H9 (cell line): ENCODE data around the gene POFUT1. TPM values are rescaled to one million over a fixed set of nuclear protein-coding genes. Genes with fewer than 3 reads are reported as not detected.

ENCODE experiments used
- DNase-seq: peaks from one replicate; pipeline ENCODE4 v3.0.0-alpha.2; 2017
- H2AFZ ChIP-seq: one replicate; pipeline ENCODE4 v1.6.1; 2013; ENCODE audit warnings: mild to moderate bottlenecking, low read length, control low read depth, moderate library complexity
- H2AK5ac ChIP-seq: 2 replicates; pipeline ENCODE4 v1.6.1; 2013; ENCODE audit warnings: low read length, control low read depth, mixed read lengths; ENCODE audit not compliant: insufficient read length
- H2BK120ac ChIP-seq: one replicate; pipeline ENCODE4 v1.6.1; 2013; ENCODE audit warnings: low read depth, mild to moderate bottlenecking, low read length, control low read depth, inconsistent platforms; ENCODE audit not compliant: poor library complexity, severe bottlenecking
- H2BK12ac ChIP-seq: 2 replicates; pipeline ENCODE4 v1.6.1; 2013; ENCODE audit warnings: low read length, control low read depth, mixed read lengths, low read depth; ENCODE audit not compliant: insufficient read length
- H2BK15ac ChIP-seq: 2 replicates; pipeline ENCODE4 v1.6.1; 2013; ENCODE audit warnings: low read depth, low read length, control low read depth
- H2BK20ac ChIP-seq: one replicate; pipeline ENCODE4 v1.6.1; 2013; ENCODE audit warnings: low read depth, mild to moderate bottlenecking, low read length, control low read depth, inconsistent platforms; ENCODE audit not compliant: poor library complexity, severe bottlenecking
- H2BK5ac ChIP-seq: 2 replicates; pipeline ENCODE4 v1.6.1; 2013; ENCODE audit warnings: low read length, control low read depth, mixed read lengths; ENCODE audit not compliant: insufficient read length
- H3K14ac ChIP-seq: 2 replicates; pipeline ENCODE4 v1.6.1; 2013; ENCODE audit warnings: low read length, control low read depth; ENCODE audit not compliant: insufficient read depth
- H3K18ac ChIP-seq: 2 replicates; pipeline ENCODE4 v1.6.1; 2013; ENCODE audit warnings: low read depth, mild to moderate bottlenecking, mixed read lengths, low read length, control low read depth; ENCODE audit not compliant: insufficient read length
- H3K23ac ChIP-seq: 2 replicates; pipeline ENCODE4 v1.6.1; 2013; ENCODE audit warnings: low read length, control low read depth, mixed read lengths, low read depth; ENCODE audit not compliant: insufficient read length
- H3K23me2 ChIP-seq: 2 replicates; pipeline ENCODE4 v1.6.1; 2013; ENCODE audit warnings: low read depth, mild to moderate bottlenecking, mixed read lengths, low read length, control low read depth; ENCODE audit not compliant: insufficient read length, poor library complexity, severe bottlenecking
- H3K27ac ChIP-seq: 2 replicates; pipeline ENCODE4 v1.5.1; 2013; ENCODE audit warnings: low read length, control low read depth, mixed read lengths, low read depth; ENCODE audit not compliant: insufficient read length
- H3K27me3 ChIP-seq: 2 replicates; pipeline ENCODE4 v1.6.1; 2013; ENCODE audit warnings: low read length, control low read depth, inconsistent platforms; ENCODE audit not compliant: insufficient read depth
- H3K4ac ChIP-seq: 2 replicates; pipeline ENCODE4 v1.6.1; 2013; ENCODE audit warnings: low read depth, mild to moderate bottlenecking, control low read depth, inconsistent platforms, low read length, moderate library complexity
- H3K4me1 ChIP-seq: 2 replicates; pipeline ENCODE4 v1.6.1; 2013; ENCODE audit warnings: low read length, control low read depth, inconsistent platforms; ENCODE audit not compliant: insufficient read depth
- H3K4me2 ChIP-seq: 2 replicates; pipeline ENCODE4 v1.6.1; 2013; ENCODE audit warnings: low read length, control low read depth, mixed read lengths; ENCODE audit not compliant: insufficient read length, insufficient read depth
- H3K56ac ChIP-seq: 2 replicates; pipeline ENCODE4 v1.6.1; 2013; ENCODE audit warnings: low read depth, mild to moderate bottlenecking, mixed read lengths, low read length, control low read depth; ENCODE audit not compliant: insufficient read length
- H3K79me1 ChIP-seq: 2 replicates; pipeline ENCODE4 v1.6.1; 2013; ENCODE audit warnings: low read depth, mild to moderate bottlenecking, moderate library complexity, low read length, control low read depth, inconsistent platforms; ENCODE audit not compliant: insufficient read depth, poor library complexity, severe bottlenecking
- H3K79me2 ChIP-seq: 2 replicates; pipeline ENCODE4 v1.6.1; 2013; ENCODE audit warnings: low read length, control low read depth, inconsistent platforms; ENCODE audit not compliant: insufficient read depth
- H3K9ac ChIP-seq: 2 replicates; pipeline ENCODE4 v1.6.1; 2013; ENCODE audit warnings: low read length, control low read depth, mixed read lengths; ENCODE audit not compliant: insufficient read length; ENCODE audit errors: extremely low read depth
- H3K9me3 ChIP-seq: one replicate; pipeline ENCODE4 v1.6.1; 2013; ENCODE audit warnings: low read depth, low read length, inconsistent platforms; ENCODE audit not compliant: control insufficient read depth
- H3T11ph ChIP-seq: one replicate; pipeline ENCODE4 v1.6.1; 2013; ENCODE audit warnings: mild to moderate bottlenecking, low read length, control low read depth, inconsistent platforms
- H4K20me1 ChIP-seq: one replicate; pipeline ENCODE4 v1.6.1; 2013; ENCODE audit not compliant: control insufficient read depth, insufficient read length, insufficient read depth
- H4K5ac ChIP-seq: 2 replicates; pipeline ENCODE4 v1.6.1; 2013; ENCODE audit warnings: low read depth, mild to moderate bottlenecking, mixed read lengths, low read length, control low read depth; ENCODE audit not compliant: insufficient read length
- H4K8ac ChIP-seq: replicated peaks from 2 replicates; pipeline ENCODE4 v1.6.1; 2013; ENCODE audit warnings: low read length, control low read depth, mixed read lengths, low read depth; ENCODE audit not compliant: insufficient read length
- H4K91ac ChIP-seq: 2 replicates; pipeline ENCODE4 v1.6.1; 2013; ENCODE audit warnings: low read depth, mild to moderate bottlenecking, moderate library complexity, mixed read lengths, low read length, control low read depth; ENCODE audit not compliant: insufficient read length
- H3K27ac Mint-ChIP-seq, 3 experiments: 2 replicates in 2 of 3; 3 replicates in 1 of 3; pipeline ENCODE4 v1.8.0; 2020 to 2021; ENCODE audit warnings: mixed read lengths in 3 of 3, mild to moderate bottlenecking in 1 of 3, moderate library complexity in 1 of 3
- H3K27me3 Mint-ChIP-seq: 2 replicates; pipeline ENCODE4 v1.8.0; 2021; ENCODE audit warnings: low read depth, mild to moderate bottlenecking, moderate library complexity, mixed read lengths
- H3K36me3 Mint-ChIP-seq, 3 experiments: 2 replicates in 2 of 3; 3 replicates in 1 of 3; pipeline ENCODE4 v1.8.0; 2020 to 2021; ENCODE audit warnings: low read depth in 3 of 3, mixed read lengths in 3 of 3; ENCODE audit not compliant: insufficient read depth in 1 of 3
- H3K4me1 Mint-ChIP-seq, 2 experiments: 2 replicates each; pipeline ENCODE4 v1.8.0; 2020; ENCODE audit warnings: mixed read lengths in 2 of 2
- H3K4me3 Mint-ChIP-seq, 2 experiments: 2 replicates in 1 of 2; 3 replicates in 1 of 2; pipeline ENCODE4 v1.8.0; 2020 to 2021; ENCODE audit warnings: mild to moderate bottlenecking in 2 of 2, mixed read lengths in 2 of 2, moderate library complexity in 1 of 2
- H3K9me3 Mint-ChIP-seq, 2 experiments: 2 replicates in 1 of 2; 3 replicates in 1 of 2; pipeline ENCODE4 v1.8.0; 2020; ENCODE audit warnings: mild to moderate bottlenecking in 2 of 2, mixed read lengths in 2 of 2, moderate library complexity in 1 of 2
- CTCF ChIP-seq: fragments of 200-600 bp; sonication (generic); conservative IDR thresholded peaks from 3 replicates; pipeline ENCODE4 v1.8.0; 2021; ENCODE audit warnings: antibody characterized with exemption, mild to moderate bottlenecking
- WGBS: extraction: QIAGEN DNeasy Blood & Tissue Kit; methylation state at CpG from one replicate; pipeline ENCODE4 v1.1.7; 2013; ENCODE audit warnings: missing lambda C conversion rate, low lambda C conversion rate, mixed read lengths; ENCODE audit not compliant: insufficient read length; ENCODE audit errors: extremely low coverage; 5-methylcytosine and 5-hydroxymethylcytosine counted together
- total RNA-seq: library from RNA; stranded (reverse); gene quantifications from 2 replicates; pipeline ENCODE4 v1.2.1, GENCODE V29; 2021

POFUT1 gene
- total RNA-seq, 1 experiment from 2014 or later = 41.2 TPM

GRCh38 chr20:32201977-32202363 lies 5.7 kb upstream of the POFUT1 start:
- Histone ChIP-seq H3K4me1 (no peaks in the 10 kb centered on the region), H3K79me1 (peaks cover 9% of the 10 kb centered on the region), H3K14ac (no peak overlapping the region), H3K9me3 (no peaks in the 10 kb centered on the region), H4K5ac (no peak overlapping the region), H2BK15ac (no peak overlapping the region), H3T11ph (no peak overlapping the region), H2BK5ac (no peak overlapping the region), H4K8ac (no peak overlapping the region), H3K18ac (no peak overlapping the region), H2AFZ (no peak overlapping the region), H3K23me2 (peaks cover 8% of the 10 kb centered on the region), H3K79me2 (peaks cover 20% of the 10 kb centered on the region; the same call in 1 of the 2 replicates), H2AK5ac (no peak overlapping the region), H2BK20ac (no peak overlapping the region), H3K27me3 (no peaks in the 10 kb centered on the region), H4K20me1 (no peaks in the 10 kb centered on the region), H3K27ac (no peak overlapping the region), H2BK12ac (no peak overlapping the region), H3K9ac (no peak overlapping the region), H3K23ac (no peak overlapping the region), H2BK120ac (no peak overlapping the region), H3K4me2 (no peak overlapping the region), H3K4ac (no peak overlapping the region), H3K56ac (no peak overlapping the region), H4K91ac (no peak overlapping the region)
- Mint-ChIP-seq H3K4me1 (peaks cover 43 to 44% of the 10 kb centered on the region in 2 experiments), H3K27ac (peak overlapping the region in 1 of 3 experiments; percentile 54; a peak in 1 of 7 replicates), H3K4me3 (no peak overlapping the region), H3K9me3 (no peaks in the 10 kb centered on the region; a peak in 1 of 5 replicates), H3K36me3 (peaks cover 26 to 66% (median 49%) of the 10 kb centered on the region in 3 experiments), H3K27me3 (no peaks in the 10 kb centered on the region)
- TF ChIP-seq CTCF = no peak
- WGBS = no CpG with 5 or more reads among the region's 8 CpGs
- DNase-seq = no peak
